GM12801 (cell line): ENCODE results near the gene RUNX2.

Experiments
- CTCF ChIP-seq: IDR thresholded peaks from one replicate; pipeline ENCODE4 v1.5.1; 2011; ENCODE audit warnings: control low read depth; ENCODE audit not compliant: insufficient read length; ENCODE audit errors: extremely low read depth

The RUNX2 gene

DNA sequence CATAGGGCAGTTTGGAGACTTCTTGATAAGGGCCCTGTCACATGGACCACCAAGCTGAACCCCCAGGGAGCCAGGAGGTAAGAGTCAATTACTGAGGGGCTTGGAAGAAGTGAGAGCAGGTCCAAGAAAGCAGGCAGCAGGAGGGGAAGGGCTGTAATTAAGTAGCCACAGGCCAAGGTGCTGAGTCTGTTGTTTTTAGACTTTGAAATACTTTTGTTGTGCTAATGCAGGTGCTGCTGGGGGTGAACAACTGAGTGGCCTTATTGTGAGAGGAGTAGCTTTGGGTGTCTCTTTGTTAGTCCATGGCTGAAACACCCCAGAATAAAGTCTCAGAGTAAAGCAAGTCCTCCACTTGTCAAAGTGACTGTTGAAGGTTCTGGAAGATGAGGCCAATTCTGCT, 316.6 kb downstream of the RUNX2 start:
- no peak for TF ChIP-seq CTCF

DNA sequence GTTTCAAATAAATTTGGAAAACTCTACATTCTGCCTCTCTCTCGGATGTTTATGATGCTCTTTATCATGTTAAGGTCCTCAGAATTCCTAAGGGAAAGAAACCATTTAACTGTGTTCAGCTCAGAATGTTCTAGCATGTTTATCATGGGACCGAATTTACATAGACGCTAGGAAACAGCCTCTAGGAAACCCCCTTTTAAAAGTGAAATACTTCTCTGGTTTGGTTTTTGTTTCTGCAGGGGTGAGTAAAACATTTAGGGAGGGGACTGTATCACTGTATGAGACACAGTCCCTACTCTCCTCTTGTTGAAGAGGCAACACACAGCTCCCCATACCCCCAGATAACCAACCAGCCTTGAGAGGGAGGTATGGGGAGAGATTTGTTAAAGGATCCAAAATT, 317.2 kb downstream of the RUNX2 start:
- no peak for TF ChIP-seq CTCF

DNA sequence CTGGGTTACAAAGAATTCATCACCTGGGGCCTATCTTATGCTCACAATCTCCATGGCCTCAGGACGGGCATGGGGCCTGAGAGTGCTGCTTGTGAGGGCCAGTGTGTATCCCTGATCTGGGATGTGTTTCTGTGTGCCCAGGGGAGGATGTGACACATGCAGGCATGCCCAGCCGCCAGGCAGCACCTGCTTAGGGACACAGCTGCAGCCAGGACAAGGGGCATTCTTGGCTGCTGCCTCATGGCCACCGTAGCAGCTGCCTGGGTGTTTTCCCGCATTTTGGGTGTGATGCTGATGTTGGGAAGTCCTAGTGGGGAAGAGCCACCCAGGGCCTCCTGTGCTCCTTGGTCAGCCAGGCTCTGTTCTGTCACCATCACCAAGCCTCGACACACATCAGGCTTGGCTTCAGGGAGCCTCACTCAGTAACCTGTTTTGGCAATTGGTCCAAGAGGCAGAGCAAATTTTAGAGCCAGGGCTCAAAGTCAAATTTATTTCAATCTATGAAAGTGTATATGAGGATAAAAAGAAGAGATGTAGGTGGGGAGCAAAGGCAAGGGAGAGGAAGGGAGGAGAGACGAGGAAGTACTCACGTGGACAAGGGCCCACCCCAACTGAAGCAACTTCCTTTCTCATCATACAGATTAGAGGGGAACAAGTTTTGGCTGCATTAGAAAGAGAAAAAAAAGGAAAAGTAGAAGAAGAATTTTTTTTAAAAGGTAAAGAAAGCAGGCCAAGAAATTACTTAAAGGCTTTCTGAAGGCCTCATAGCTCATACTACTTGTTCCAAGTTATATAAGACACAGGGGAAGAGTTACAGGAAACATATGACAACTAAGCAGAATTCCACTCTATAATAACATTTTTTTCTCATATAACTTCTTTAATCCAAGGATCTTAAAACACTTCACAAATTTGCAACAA, 319.5 kb downstream of the RUNX2 start:
- no peak for TF ChIP-seq CTCF

DNA sequence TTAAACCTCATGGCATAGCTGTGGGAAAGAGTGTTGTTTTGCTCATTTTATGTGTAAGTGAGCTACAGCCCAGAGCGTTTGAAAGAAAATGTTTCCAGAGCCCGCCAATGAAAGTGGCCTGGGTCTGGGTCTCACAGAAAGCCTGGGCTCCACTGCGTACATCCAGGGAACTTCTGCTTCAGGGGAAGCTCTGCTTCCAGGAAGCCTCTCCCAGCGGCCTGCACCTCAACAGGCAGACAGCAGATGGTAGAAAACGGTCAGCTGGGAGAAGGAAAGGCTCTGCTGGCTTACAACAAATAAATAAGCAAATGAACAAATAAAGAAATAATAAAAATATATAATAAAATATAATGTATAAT, 320.1 kb downstream of the RUNX2 start:
- no peak for TF ChIP-seq CTCF

DNA sequence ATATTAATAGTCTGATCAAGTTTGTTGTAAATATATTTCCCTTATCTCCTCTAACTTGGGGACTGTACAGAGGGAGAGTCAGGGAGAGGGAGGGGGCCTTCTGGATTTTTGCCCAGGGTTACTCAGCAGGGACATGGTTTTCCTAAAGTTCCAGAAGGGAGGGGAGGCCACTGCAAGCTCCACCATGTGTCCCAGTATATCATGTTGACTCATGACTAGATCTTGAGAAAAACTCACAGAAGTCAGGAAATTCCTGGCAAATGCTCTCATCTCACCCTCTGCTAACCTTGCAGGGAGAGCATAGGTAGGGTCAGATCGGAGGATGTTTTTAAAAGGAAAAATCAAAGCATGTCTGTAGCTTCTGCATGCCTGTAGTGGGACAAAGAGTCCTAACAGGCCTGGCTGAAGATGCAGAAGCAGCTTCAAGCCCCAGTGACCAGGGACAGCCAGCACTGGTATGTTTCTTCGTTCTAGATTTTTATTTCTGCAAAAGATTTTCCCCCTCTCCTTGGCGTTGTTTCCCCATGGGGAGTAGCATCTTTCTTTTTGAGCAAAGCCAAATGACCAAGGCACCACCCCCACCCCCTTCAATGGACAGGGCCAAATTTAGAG, 322.5 kb downstream of the RUNX2 start:
- no peak for TF ChIP-seq CTCF

- no peak for TF ChIP-seq CTCF
Observed at GRCh38 chr6:45651301-45651700, 323.2 kb downstream of the RUNX2 start.

DNA sequence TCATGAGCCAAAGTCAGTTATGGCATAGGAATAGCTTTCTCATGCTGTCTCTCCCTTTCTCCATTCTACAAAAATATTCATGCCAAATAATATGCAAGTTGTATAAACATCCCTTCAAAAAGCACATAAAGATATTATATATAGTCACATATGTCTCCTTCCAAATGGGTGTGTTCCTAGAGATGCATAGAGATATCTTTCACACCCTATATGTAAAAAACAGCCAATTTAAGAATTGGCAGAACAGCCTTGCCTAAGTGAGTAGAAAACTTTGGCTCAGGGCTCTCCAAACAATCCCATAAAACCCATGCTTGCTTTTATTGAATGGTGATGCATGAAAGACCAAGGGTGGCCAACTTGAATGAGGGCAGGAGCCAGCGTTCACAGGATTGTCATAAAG, 324.3 kb downstream of the RUNX2 start:
- no peak for TF ChIP-seq CTCF
